Measurements from ENCODE around the gene FBXO2. TPM values are rescaled to one million over a fixed set of nuclear protein-coding genes. Genes with fewer than 3 reads are reported as not detected.

Gene FBXO2
- total and polyA plus RNA-seq, 9 of the 15 experiments (the other 6 are each of a cell fraction or from before 2014, with no cell fraction given) = 0.04 to 1.9 (median 0.27) TPM

- Histone ChIP-seq H3K9ac (ENCODE audit: insufficient read depth in 1 of 2, low read depth in 2 of 2, low read length in 2 of 2) (no peak overlapping the region), H3K79me2 (ENCODE audit: control insufficient read depth, insufficient read depth, low read length) (no peaks in the 10 kb centered on the region), H3K27ac (ENCODE audit: extremely low read depth, low read depth, low read length) (no peak overlapping the region), H3K4me3 (no peak overlapping the region), H3K36me3 (ENCODE audit: control insufficient read depth, insufficient read depth, low read length) (no peaks in the 10 kb centered on the region), H4K20me1 (replicated peaks; ENCODE audit: control insufficient read depth, insufficient read depth, low read length) (peaks cover 4% of the 10 kb centered on the region; the same call in 1 of the 2 replicates), H3K9me3 (replicated peaks; ENCODE audit: control insufficient read depth, insufficient read depth, low read depth, low read length) (no peaks in the 10 kb centered on the region), H3K27me3 (ENCODE audit: control insufficient read depth in 2 of 2, insufficient read depth in 2 of 2, low read length in 2 of 2) (peaks cover 4 to 32% of the 10 kb centered on the region in 2 experiments; a peak in 4 of 5 replicates), H2AFZ (ENCODE audit: low read depth, low read length) (no peak overlapping the region), H3K4me1 (replicated peaks in 1 of 2; ENCODE audit: control insufficient read depth in 2 of 2, insufficient read depth in 2 of 2, low read length in 2 of 2) (peaks cover 0 to 4% of the 10 kb centered on the region in 2 experiments; a peak in 3 of 5 replicates), H3K4me2 (ENCODE audit: insufficient read depth, low read length) (no peak overlapping the region), H3K9me1 (ENCODE audit: control insufficient read depth, insufficient read depth, low read length) (no peaks in the 10 kb centered on the region)
- TF ChIP-seq TCFL5 (CRISPR knock-in tag; conservative IDR thresholded peaks at IDR 0.05) (no peak), ZC3H8 (IDR thresholded peaks at IDR 0.05) (no peak), CREB3 (tag; conservative IDR thresholded peaks at IDR 0.05; ENCODE audit: low read depth) (no peak), NFIC (IDR thresholded peaks at IDR 0.05) (0 out of 2 replicates have a peak, but pooled peaks have one; percentile 6), SMC3 (conservative IDR thresholded peaks at IDR 0.05; ENCODE audit: insufficient read depth, low read depth, low read length) (0 out of 2 replicates have a peak, but pooled peaks have one; percentile 18)
- DNase-seq (ENCODE audit: extremely low read depth in 1 of 4, low spot score in 3 of 4) (no peak), FAIRE-seq (no peak), ATAC-seq (peak; percentile 42; the same call in 2 of the 3 replicates)
- WGBS (ENCODE audit: insufficient coverage, low coverage, missing lambda C conversion rate) = 0% methylated on average over 7 of the region's 7 CpGs
- POLR2A ChIA-PET = interaction anchor here (0.5 to 1.3 kb wide), 4 partner anchors 10 to 1040 kb away, joined by 3 to 5 read pairs (median 4); no protein-coding TSS in a partner anchor
- intact Hi-C loops (cut with micrococcal nuclease) = no loop called here
- CTCF ChIA-PET (ENCODE audit: low intra/inter-chr PET ratio) = no interaction called here
- in situ Hi-C loops (cut with MboI) = no loop called here
- BruUV-seq (replicated peaks) = no TSS peak
These were observed 42.4 kb downstream of the FBXO2 start for GRCh38 chr1:11611638-11612327.

All from K562 (cell line).